OCI-LY3 (cell line): ENCODE data around the gene PITPNM3.

ENCODE experiments used
- H2AFZ ChIP-seq: fragments of 200-600, 300-600 bp; shearing (Covaris generic); 2 replicates; pipeline ENCODE4 v1.6.0; 2014; ENCODE audit warnings: antibody characterized with exemption, low read depth, low read length
- H3K27ac ChIP-seq: fragments of 200-600, 300-600 bp; sonication (generic); 2 replicates; pipeline ENCODE4 v1.5.1; 2014; ENCODE audit warnings: mild to moderate bottlenecking, low read length, moderate library complexity, mixed read lengths
- H3K27me3 ChIP-seq: fragments of 200-600, 300-600 bp; sonication (generic); 2 replicates; pipeline ENCODE4 v1.6.1; 2014; ENCODE audit warnings: low read depth, low read length, mixed read lengths
- H3K36me3 ChIP-seq: fragments of 200-600, 300-600 bp; sonication (generic); replicated peaks from 2 replicates; pipeline ENCODE3; 2014; ENCODE audit warnings: low read depth, low read length, mixed read lengths
- H3K4me1 ChIP-seq: fragments of 300-600, 200-600 bp; sonication (generic); 2 replicates; pipeline ENCODE4 v1.6.1; 2014; ENCODE audit warnings: low read length, mixed read lengths
- H3K4me2 ChIP-seq: fragments of 200-600, 300-600 bp; sonication (generic); 2 replicates; pipeline ENCODE4 v1.6.1; 2014; ENCODE audit warnings: low read length, mixed read lengths
- H3K4me3 ChIP-seq: fragments of 300-600, 200-600 bp; sonication (generic); 2 replicates; pipeline ENCODE4 v1.5.1; 2014; ENCODE audit warnings: antibody characterized with exemption, mild to moderate bottlenecking, low read length, moderate library complexity
- H3K79me2 ChIP-seq: fragments of 300-600, 200-600 bp; shearing (Covaris generic); 2 replicates; pipeline ENCODE4 v1.6.1; 2014; ENCODE audit warnings: mild to moderate bottlenecking, low read length, mixed read lengths
- H3K9ac ChIP-seq: fragments of 300-600, 200-600 bp; shearing (Covaris generic); 2 replicates; pipeline ENCODE4 v1.6.0; 2014; ENCODE audit warnings: mild to moderate bottlenecking, low read length, moderate library complexity
- H3K9me3 ChIP-seq: fragments of 200-600, 300-600 bp; shearing (Covaris generic); 2 replicates; pipeline ENCODE4 v1.6.1; 2014; ENCODE audit warnings: low read length, mixed read lengths; ENCODE audit not compliant: insufficient read depth
- H4K20me1 ChIP-seq: fragments of 200-600, 300-600 bp; sonication (generic); 2 replicates; pipeline ENCODE4 v1.6.1; 2016; ENCODE audit warnings: low read length, mixed read lengths; ENCODE audit not compliant: insufficient read depth
- CTCF ChIP-seq: fragments of 200-600, 300-600 bp; sonication (generic); IDR thresholded peaks from 2 replicates; pipeline ENCODE4 v1.5.1; 2014; ENCODE audit warnings: antibody characterized with exemption, low read length, low read depth
- EZH2phosphoT487 ChIP-seq: fragments of 200-600 bp; shearing (Covaris generic); IDR thresholded peaks from 2 replicates; pipeline ENCODE4 v1.6.1; 2018; ENCODE audit warnings: antibody characterized with exemption, mixed run types, low read depth

The PITPNM3 gene

GRCh38 chr17:6523330-6523729, 33.0 kb downstream of the PITPNM3 start:
- no peak overlapping the region for H3K4me3 ChIP-seq

GRCh38 chr17:6521586-6521985, 34.8 kb downstream of the PITPNM3 start:
- TF ChIP-seq CTCF (no peak), EZH2phosphoT487 (no peak)
- no peak overlapping the region for H3K4me3 ChIP-seq
- no peak overlapping the region for H2AFZ ChIP-seq
- no peaks in the 10 kb centered on the region for H4K20me1 ChIP-seq
- no peaks in the 10 kb centered on the region for H3K36me3 ChIP-seq
- no peak overlapping the region for H3K4me2 ChIP-seq
- H3K9me3 ChIP-seq = no peaks in the 10 kb centered on the region
- H3K79me2 ChIP-seq = no peaks in the 10 kb centered on the region
- no peaks in the 10 kb centered on the region for H3K27me3 ChIP-seq
- no peak overlapping the region for H3K27ac ChIP-seq
- H3K9ac ChIP-seq = no peak overlapping the region
- no peaks in the 10 kb centered on the region for H3K4me1 ChIP-seq

More at GRCh38 chr17:6523330-6523729, 33.0 kb downstream of the PITPNM3 start:
- H4K20me1 ChIP-seq = no peaks in the 10 kb centered on the region
- H3K9ac ChIP-seq = no peak overlapping the region
- no peak overlapping the region for H3K4me2 ChIP-seq
- no peak overlapping the region for H3K27ac ChIP-seq
- no peaks in the 10 kb centered on the region for H3K4me1 ChIP-seq
- no peaks in the 10 kb centered on the region for H3K79me2 ChIP-seq
- H3K27me3 ChIP-seq = no peaks in the 10 kb centered on the region
- no peaks in the 10 kb centered on the region for H3K9me3 ChIP-seq
- no peak overlapping the region for H2AFZ ChIP-seq
- no peaks in the 10 kb centered on the region for H3K36me3 ChIP-seq
- no peak for TF ChIP-seq CTCF
- no peak for TF ChIP-seq EZH2phosphoT487

GRCh38 chr17:6517062-6517461, 39.3 kb downstream of the PITPNM3 start:
- Histone ChIP-seq H3K27me3 (no peaks in the 10 kb centered on the region), H3K27ac (no peak overlapping the region), H3K4me1 (no peaks in the 10 kb centered on the region), H3K36me3 (no peaks in the 10 kb centered on the region), H3K4me2 (no peak overlapping the region), H2AFZ (no peak overlapping the region), H3K9ac (no peak overlapping the region), H3K4me3 (no peak overlapping the region), H3K9me3 (no peaks in the 10 kb centered on the region), H4K20me1 (no peaks in the 10 kb centered on the region), H3K79me2 (no peaks in the 10 kb centered on the region)
- TF ChIP-seq EZH2phosphoT487 (no peak), CTCF (no peak)

- H3K27me3 ChIP-seq = no peaks in the 10 kb centered on the region
- no peak for TF ChIP-seq CTCF
- TF ChIP-seq EZH2phosphoT487 = no peak
- H3K27ac ChIP-seq = no peak overlapping the region
- H2AFZ ChIP-seq = no peak overlapping the region
- no peak overlapping the region for H3K4me2 ChIP-seq
- H3K4me1 ChIP-seq = no peaks in the 10 kb centered on the region
- no peaks in the 10 kb centered on the region for H3K9me3 ChIP-seq
- no peak overlapping the region for H3K4me3 ChIP-seq
- H3K9ac ChIP-seq = no peak overlapping the region
- H3K36me3 ChIP-seq = no peaks in the 10 kb centered on the region
- H3K79me2 ChIP-seq = no peaks in the 10 kb centered on the region
- no peaks in the 10 kb centered on the region for H4K20me1 ChIP-seq
Measured at GRCh38 chr17:6514371-6514770, 42.0 kb downstream of the PITPNM3 start.
